ENCODE data around the gene ALOXE3.
"Not testable (repeated sequence)": the region's sequence is repeated elsewhere in the genome, so short reads cannot be mapped to it uniquely, and the experiment has no call there.

The ALOXE3 gene

GRCh38 chr17:8066841-8067775 is 51.2 kb downstream of the ALOXE3 start:
- DNase-seq: no peak

- no peak for DNase-seq
These were observed 53.7 kb downstream of the ALOXE3 start for GRCh38 chr17:8064561-8065019.

GRCh38 chr17:8063761-8064534 is 54.4 kb downstream of the ALOXE3 start:
- no peak for DNase-seq

GRCh38 chr17:8062807-8063483 is 55.4 kb downstream of the ALOXE3 start:
- no peak for DNase-seq

GRCh38 chr17:8062435-8062806 is 55.9 kb downstream of the ALOXE3 start:
- no peak for DNase-seq

GRCh38 chr17:8061851-8062250 is 56.5 kb downstream of the ALOXE3 start:
- not testable (repeated sequence) for DNase-seq

GRCh38 chr17:8060274-8060673 is 58.0 kb downstream of the ALOXE3 start:
- DNase-seq: peak; percentile 62

GRCh38 chr17:8059131-8059530 is 59.2 kb downstream of the ALOXE3 start:
- no peak for DNase-seq

- peak; percentile 64 for DNase-seq
These were observed 60.6 kb downstream of the ALOXE3 start for GRCh38 chr17:8057691-8058114.

- DNase-seq: no peak
These were observed 61.2 kb downstream of the ALOXE3 start for GRCh38 chr17:8056976-8057625.

GRCh38 chr17:8056232-8056975 is 61.9 kb downstream of the ALOXE3 start:
- DNase-seq: no peak

- no peak for DNase-seq
These were observed 62.5 kb downstream of the ALOXE3 start for GRCh38 chr17:8055851-8056231.

GRCh38 chr17:8053600-8053999 is 64.7 kb downstream of the ALOXE3 start:
- no peak for DNase-seq

GRCh38 chr17:8052256-8053252 is 65.8 kb downstream of the ALOXE3 start:
- no peak for DNase-seq

GRCh38 chr17:8051831-8052230 is 66.5 kb downstream of the ALOXE3 start:
- no peak for DNase-seq

- DNase-seq: no peak
These were observed 69.6 kb downstream of the ALOXE3 start for GRCh38 chr17:8048736-8049135.

- no peak for DNase-seq
These were observed 70.1 kb downstream of the ALOXE3 start for GRCh38 chr17:8048236-8048635.

- no peak for DNase-seq
These were observed 70.6 kb downstream of the ALOXE3 start for GRCh38 chr17:8047769-8048110.

GRCh38 chr17:8046929-8047768 is 71.2 kb downstream of the ALOXE3 start:
- DNase-seq: no peak

Data from central memory CD4-positive, alpha-beta T cell (primary cell).